Stimulated activated CD4-positive, alpha-beta T cell treated with anti-CD3 and anti-CD28 coated beads, Interleukin-15, amount 100 ng/mL, for 24 hours (primary cell): ENCODE data around the gene CRLF1.
A peak's percentile ranks its signal among the peaks of the same experiment; 100 is the strongest.

ENCODE experiments used
- DNase-seq: peaks from one replicate; pipeline ENCODE4 v3.0.0-alpha.2; 2020

The CRLF1 gene

GRCh38 chr19:18636183-18636968 is 29.8 kb upstream of the CRLF1 start:
- DNase-seq: peak; percentile 99

- no peak for DNase-seq
Observed at GRCh38 chr19:18635831-18636182, 29.2 kb upstream of the CRLF1 start.

DNA sequence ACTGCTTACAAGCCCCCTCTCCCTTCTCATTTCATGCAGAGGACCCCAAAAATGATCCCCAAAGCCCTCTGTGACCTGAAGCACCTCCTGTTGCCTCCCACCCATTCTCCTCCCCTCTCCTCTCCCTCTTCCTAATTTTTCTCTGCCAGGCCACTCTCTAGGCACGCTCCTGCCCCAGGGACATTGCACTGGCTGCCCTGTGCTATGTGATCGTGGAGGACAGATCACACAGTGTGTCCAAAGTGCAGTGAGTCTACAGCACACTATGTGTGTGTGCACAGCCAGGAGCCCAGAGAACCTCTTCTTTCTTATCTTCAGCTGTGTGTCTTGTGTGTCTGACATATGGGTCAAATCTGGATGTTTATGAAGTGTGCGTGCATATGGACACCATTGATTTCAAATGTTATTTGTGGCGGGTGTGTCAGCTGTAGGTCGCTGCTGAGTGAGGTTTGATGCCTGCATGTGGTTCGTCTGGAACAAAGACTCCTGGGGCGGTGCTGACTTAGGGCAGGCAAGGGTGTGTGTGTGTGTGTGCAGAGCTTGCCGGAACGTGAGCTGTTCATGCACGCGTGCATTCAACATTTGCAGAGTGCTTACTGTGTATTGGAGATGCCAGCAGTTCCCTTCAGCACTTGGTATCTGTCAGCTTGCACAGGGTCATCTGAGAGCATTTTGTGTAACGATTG is 28.2 kb upstream of the CRLF1 start:
- no peak for DNase-seq

GRCh38 chr19:18633321-18633720 is 26.7 kb upstream of the CRLF1 start:
- no peak for DNase-seq

DNA sequence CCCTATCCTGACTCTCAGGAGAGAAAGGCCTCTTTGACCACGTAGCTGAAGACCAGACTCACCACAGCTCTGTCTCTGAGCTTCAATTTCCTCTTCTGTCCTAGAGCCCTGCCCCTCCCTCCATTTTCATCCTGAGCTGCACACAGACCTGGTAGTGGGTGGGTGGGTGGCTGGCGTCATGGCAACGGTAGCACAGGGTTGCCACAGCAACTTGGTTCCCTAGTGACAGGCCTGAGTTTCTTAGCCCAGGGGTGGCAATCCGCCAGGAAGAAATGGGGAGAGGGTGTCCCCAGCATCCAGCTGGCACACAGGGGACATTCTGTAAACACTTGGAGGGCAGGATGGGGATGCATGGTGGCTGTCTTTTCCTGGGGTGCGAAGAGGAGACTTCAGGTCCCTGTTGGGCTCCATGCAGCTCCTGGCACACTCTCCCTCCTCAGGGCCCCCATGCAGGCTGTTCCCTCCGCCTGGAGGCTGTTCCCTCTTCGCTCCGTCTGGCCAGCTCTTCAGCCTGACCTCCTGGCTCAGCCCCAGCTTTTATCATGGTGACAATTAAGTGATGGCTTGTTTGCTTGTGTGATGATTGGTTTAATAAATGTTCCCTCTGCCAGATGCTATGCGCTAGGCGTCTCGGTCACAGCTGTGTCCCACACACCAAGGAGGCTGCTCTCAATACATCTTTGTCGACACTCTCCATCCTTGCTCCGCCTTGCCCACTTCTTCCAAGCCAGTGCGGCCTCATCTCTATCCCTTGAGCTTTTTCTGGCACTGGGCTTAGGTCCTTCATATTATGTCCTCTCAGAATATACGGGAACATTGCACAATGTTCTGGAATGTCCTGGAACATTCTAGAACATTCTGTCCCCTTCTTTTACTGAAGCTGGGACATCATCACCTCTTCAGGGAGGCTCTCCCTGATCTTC is 22.8 kb upstream of the CRLF1 start:
- DNase-seq: no peak

DNA sequence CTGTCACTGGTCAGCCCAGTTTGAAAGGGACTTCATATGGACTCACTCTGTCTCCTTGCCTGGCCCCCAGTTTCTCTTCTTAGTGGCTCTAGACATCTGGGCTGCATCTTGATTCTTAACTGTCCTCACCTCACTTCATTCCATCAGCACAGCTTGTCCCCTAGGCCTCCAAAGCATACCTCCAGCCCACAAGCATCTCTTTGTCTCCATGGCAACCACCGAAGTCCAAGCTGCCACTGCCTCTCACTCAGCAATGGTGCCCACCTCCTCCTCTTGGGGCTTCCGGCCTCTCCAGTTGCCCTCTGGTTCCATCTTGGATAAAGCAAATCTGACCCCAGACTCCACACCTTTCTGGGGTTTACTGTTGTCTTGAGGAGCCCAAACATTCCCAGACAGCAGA is 20.3 kb upstream of the CRLF1 start:
- no peak for DNase-seq

- DNase-seq: no peak
Observed at GRCh38 chr19:18620902-18621301, 14.3 kb upstream of the CRLF1 start.

DNA sequence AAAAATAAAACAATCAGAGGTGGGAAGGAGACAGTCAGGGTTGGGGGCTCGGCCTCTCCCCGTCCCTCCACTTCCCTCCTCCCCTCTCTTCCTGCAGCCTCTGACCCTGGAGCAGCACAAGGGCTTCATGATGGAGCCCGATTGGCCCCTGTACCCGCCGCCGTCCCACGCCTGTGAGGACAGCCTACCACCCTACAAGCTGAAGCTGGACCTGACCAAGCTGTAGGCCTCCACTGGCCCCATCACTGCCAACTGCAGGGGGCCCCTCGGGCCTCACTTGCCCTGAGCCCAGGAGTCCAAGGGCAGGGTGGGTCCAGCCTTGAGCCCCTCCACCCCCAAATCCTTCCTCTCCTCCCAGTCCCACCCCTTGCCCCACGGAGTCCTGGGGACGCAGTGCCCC is 13.7 kb upstream of the CRLF1 start:
- no peak for DNase-seq

DNA sequence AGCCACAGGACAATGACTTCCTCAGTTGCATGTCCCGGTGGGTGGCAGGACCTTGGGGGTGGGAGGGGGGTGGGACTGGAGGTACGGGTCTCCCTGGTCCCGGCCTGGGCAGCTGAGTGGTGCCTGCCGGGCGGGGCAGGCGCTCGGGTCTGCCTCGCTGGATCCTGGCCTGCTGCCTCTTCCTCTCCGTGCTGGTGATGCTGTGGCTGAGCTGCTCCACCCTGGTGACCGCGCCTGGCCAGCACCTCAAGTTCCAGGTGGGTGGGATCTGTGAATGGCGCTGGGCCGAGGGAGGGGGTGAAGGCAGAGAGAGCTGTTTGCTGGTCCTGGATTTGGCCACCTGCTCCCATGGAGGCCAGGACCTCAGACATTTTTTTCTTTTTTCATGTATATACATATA is 11.6 kb upstream of the CRLF1 start:
- DNase-seq: no peak

- DNase-seq: no peak
Observed at GRCh38 chr19:18617562-18617961, 11.0 kb upstream of the CRLF1 start.

DNA sequence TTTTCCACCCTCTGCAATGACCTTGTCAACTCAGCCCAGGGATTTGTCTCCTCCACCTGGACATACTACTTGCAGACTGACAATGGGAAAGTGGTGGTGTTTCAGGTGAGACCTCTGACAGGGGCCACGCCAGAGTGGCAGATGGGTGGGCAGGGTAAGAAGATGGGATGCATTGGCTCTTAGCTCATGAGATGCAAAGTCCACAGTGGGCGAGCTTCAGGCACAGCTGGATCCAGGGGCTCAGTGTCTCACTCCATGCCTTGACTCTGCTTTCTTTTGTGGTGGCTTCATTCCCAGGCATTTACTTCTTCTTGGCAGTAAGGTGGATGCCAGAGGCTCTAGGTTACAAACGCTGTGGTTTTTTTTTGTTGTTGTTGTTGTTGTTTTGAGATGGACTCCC is 9.4 kb upstream of the CRLF1 start:
- DNase-seq: no peak

DNA sequence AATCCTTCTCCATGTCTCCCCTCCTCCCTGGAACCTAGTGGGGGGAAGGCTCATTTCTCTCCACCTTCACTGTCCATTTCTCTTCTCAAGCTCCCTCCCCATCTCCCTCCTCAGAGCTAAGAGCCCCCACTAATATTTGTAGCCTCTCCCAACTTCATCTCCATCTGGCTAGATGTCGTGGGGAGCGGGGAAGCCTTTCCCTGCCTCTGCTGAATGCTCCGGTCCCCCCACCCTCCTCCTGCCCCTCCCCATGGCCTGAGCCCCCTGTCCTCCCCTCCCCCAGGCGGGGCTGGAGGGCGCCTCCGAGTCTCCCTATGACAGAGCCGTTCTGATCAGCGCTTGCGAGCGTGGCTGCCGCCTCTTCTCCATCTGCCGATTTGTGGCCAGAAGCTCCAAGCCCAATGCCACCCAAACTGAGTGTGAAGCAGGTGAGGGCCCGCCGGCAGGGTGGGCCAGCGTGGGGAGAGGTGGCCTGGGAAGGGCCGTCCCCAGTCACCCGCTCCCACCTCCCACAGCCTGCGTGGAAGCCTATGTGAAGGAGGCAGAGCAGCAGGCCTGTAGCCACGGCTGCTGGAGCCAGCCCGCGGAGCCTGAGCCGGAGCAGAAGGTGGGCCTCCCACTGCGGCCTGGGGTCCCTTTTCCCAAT is 7.1 kb upstream of the CRLF1 start:
- DNase-seq: no peak

- peak; percentile 62 for DNase-seq
Observed at GRCh38 chr19:18612772-18613588, 6.4 kb upstream of the CRLF1 start, which contains the start of gene TMEM59L. TSS of gene TMEM59L (plus strand) at chr19:18612870. CDS start at chr19:18612959, 89 bp downstream.

GRCh38 chr19:18612051-18612771 is 5.6 kb upstream of the CRLF1 start:
- DNase-seq: no peak

GRCh38 chr19:18611327-18612050 is 4.9 kb upstream of the CRLF1 start:
- no peak for DNase-seq

GRCh38 chr19:18610556-18611326 is 4.1 kb upstream of the CRLF1 start:
- DNase-seq: no peak

DNA sequence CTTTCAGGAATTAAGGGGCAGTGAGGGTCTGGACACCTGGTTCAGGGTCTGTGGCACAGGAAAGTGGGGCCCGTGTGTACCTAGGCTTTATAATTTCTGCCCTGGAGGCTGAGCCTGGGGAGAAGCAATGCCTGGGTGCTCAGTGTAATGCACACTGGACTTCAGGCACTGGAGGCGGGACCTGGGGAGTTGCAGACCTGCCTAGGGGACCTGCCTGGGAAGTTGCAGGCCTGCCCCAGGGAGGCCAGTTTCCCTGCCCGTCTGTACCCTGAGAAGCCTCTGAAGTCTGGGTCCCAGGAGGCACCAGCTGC is 3.6 kb upstream of the CRLF1 start:
- no peak for DNase-seq

GRCh38 chr19:18609717-18610051 is 3.1 kb upstream of the CRLF1 start:
- no peak for DNase-seq

- no peak for DNase-seq
Observed at GRCh38 chr19:18608805-18609716, 2.5 kb upstream of the CRLF1 start.
